Activated CD8-positive, alpha-beta memory T cell treated with anti-CD3 and anti-CD28 coated beads, Interleukin-2, amount 50 U/mL, for 24 hours (primary cell): ENCODE data around the gene CLEC19A.

Source experiments
- DNase-seq: peaks from one replicate; pipeline ENCODE4 v3.0.0-alpha.2; 2020; ENCODE audit errors: extremely low read depth

CLEC19A gene

GRCh38 chr16:19328364-19328763 lies 42.8 kb downstream of the CLEC19A start:
- no peak for DNase-seq

- no peak for DNase-seq
Observed at GRCh38 chr16:19329932-19330331, 44.4 kb downstream of the CLEC19A start.

GRCh38 chr16:19330841-19331397 lies 45.4 kb downstream of the CLEC19A start:
- DNase-seq, result no peak

GRCh38 chr16:19331794-19332193 lies 46.3 kb downstream of the CLEC19A start:
- no peak for DNase-seq

- DNase-seq, result no peak
Observed at GRCh38 chr16:19338335-19338734, 52.8 kb downstream of the CLEC19A start.

- no peak for DNase-seq
Observed at GRCh38 chr16:19344224-19344801, 58.8 kb downstream of the CLEC19A start.

- DNase-seq, result no peak
Observed at GRCh38 chr16:19344980-19345379, 59.4 kb downstream of the CLEC19A start.

GRCh38 chr16:19346335-19346922 lies 60.9 kb downstream of the CLEC19A start:
- DNase-seq, result no peak

- DNase-seq, result no peak
Observed at GRCh38 chr16:19348125-19348524, 62.6 kb downstream of the CLEC19A start.

- DNase-seq, result no peak
Observed at GRCh38 chr16:19348578-19349315, 63.2 kb downstream of the CLEC19A start.

GRCh38 chr16:19354371-19354770 lies 68.8 kb downstream of the CLEC19A start:
- DNase-seq, result no peak

- DNase-seq, result no peak
Observed at GRCh38 chr16:19356024-19356952, 70.8 kb downstream of the CLEC19A start.

GRCh38 chr16:19359556-19359955 lies 74.0 kb downstream of the CLEC19A start:
- no peak for DNase-seq
